T-helper 22 cell (primary cell): ENCODE data around the gene PHLPP1.
"Not testable (repeated sequence)": the region's sequence is repeated elsewhere in the genome, so short reads cannot be mapped to it uniquely, and the experiment has no call there.

Experiments
- DNase-seq: peaks from one replicate; pipeline ENCODE4 v3.0.0-alpha.2; 2020; ENCODE audit warnings: low read depth

Gene PHLPP1

DNA sequence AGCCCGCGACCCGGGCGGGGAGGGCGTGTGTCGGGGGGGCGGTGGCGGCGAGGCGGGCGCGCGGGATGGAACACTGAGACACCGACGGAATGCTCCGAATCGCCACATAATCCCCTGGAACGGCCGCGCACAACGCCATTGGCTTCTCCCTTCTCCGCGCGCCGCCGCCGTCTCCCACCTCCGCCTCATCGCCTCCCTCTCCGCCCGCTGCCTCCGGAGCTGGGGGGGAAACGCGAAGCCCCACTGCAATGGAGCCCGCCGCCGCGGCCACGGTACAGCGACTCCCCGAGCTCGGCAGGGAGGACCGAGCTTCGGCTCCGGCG is at the start of gene PHLPP1:
Gene PHLPP1 (plus strand): TSS at position 106 of the 323 bp plus-strand sequence. CDS start 143 bp downstream, at position 249.
- DNase-seq: no peak

DNA sequence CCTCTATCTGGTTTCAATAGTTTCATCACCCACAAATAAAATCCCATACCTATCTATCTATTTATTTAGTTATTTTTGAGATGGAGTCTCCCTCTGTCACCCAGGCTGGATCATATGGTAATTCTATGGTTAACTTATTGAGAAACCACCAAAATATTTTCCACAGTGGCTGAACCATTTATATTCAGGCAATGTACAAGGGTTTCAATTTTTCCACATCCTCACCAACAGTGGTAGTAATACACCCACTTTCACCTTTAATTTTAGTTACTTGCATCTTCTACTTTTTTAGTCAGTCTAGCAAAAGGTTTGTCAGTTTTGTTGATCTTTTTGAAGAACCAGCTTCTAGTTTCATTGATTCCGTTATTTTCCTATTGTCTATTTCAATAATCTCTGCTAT is 46.1 kb upstream of the PHLPP1 start:
- DNase-seq: no peak

DNA sequence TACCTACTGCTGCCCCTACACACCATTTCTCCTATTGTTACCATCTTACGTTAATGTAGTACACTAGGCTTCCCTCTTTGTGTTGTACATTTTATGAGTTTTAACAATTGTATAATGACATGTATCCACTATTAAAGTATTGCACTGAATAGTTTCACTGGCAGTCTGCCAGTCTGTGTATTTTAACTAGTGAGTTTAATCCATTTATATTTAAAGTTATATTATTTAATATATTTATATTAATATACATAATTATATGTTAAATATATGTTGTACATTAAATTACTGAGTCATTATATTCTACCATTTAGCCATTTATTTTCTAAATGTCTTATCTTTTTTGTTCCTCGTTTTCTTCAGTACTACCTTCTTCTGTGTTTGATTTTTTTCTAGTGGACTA is 44.8 kb upstream of the PHLPP1 start:
- DNase-seq: no peak

DNA sequence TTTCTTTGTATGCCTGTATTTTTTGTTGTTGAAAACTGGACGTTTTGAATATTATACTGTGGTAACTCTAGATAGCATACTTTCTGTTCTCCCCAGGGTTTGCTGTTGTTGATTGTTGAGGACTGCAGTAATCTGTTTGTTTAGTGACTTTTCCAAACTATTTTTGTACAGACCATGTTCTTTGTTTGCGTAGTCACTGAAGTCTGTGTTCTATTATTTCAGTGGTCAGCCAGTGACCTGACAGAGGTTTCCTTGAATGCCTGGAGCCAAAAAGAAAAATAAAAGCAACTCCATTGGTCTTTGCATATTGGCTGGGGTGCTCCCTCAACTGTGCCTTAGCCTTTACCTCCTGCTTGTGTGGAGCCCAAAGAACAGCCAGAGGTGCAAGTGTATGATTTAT is 42.7 kb upstream of the PHLPP1 start:
- no peak for DNase-seq

DNA sequence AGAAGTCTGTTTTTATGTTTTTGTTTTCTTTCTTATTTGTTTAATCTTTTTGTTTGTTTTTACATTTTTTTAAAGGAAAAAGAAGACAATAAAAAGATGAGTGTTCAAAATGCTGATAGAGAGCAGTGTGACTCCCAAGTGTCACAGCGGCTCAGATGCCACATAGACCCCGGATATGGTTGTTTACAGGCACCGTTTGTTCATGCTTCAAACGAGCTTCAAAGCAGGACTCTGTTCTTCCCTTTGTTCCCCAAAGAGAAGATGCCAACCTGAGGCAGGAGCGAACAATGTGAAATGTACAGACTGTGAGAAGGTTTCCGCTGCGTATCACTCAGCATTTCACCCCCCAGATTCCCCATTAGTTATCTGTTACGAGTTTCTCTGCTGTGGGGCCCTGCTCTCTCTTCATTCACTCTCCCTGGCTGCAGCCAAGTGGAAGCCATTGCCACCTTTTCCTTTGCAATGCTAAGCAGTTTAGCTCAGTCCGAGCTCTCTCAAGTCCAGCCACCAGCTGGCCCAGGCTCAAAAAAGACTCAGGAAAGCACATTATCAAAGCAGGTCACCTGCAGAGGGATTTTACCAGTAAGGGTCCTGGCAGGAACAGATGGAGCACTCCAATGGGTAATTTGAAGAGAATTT is 36.4 kb upstream of the PHLPP1 start:
- DNase-seq: no peak

DNA sequence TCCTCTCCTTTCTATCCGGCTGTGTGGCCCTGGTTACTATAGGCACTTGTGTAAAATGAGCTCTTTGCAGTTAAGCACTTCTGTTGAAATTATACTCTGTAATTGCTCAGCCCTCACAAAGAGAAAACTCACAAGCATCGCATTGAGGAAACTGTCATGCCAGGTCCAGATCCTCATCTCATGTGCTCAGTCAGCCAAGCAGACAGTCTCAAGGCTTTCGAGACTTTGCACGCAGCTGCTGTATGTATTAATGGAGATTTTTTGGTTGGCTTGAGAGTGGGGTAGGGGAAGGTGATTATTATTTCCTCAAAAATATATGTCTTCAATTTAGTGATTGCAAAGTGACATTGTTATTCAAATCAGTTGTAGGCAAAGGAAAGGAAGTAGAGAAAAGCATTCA is 33.0 kb upstream of the PHLPP1 start:
- no peak for DNase-seq

DNA sequence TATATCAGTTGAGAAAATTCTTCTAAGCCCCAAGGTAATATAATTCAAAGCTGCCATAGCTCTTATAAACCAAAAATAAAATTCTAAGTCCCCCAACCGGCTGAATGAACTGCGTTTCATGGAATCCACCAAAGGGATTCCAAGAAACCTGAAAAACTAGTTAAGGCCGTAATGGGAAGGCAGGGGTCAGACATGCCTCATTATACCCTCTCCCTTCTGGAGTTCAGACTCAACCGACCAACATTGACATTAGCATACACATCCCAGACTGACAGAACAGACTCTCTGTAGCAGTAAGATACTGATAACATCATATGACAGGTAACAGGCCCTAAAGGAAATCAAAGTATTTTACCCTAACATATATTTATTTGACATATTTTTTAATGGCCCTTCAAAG is 31.4 kb upstream of the PHLPP1 start:
- no peak for DNase-seq

DNA sequence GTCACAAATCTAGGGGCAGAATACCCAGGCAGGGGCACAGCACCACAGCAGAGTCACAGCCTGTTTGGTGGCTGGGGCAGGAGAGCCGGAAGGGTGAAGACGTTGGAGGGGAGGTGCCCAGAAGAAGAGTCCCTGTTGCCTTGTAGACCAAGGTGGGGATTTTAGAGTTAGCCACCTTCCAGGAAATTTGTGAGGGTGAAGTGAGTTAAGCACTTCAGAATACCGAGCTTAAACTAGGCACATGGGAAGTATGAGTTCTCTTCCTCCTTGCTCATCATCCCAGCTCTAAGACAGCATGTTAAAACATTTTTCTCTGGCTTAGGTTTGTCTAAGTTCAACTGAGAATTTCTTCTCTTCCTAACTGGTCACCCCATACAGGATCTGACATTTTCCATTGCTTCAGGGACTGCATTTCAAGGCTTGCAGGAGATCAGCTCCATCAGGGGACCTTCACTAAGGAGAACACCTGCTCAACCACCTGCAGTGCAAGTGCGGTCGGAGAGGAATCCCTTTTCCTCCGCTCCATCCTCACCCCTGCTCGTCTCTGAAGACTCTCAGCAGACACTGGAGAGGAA is 26.5 kb upstream of the PHLPP1 start:
- DNase-seq: no peak

DNA sequence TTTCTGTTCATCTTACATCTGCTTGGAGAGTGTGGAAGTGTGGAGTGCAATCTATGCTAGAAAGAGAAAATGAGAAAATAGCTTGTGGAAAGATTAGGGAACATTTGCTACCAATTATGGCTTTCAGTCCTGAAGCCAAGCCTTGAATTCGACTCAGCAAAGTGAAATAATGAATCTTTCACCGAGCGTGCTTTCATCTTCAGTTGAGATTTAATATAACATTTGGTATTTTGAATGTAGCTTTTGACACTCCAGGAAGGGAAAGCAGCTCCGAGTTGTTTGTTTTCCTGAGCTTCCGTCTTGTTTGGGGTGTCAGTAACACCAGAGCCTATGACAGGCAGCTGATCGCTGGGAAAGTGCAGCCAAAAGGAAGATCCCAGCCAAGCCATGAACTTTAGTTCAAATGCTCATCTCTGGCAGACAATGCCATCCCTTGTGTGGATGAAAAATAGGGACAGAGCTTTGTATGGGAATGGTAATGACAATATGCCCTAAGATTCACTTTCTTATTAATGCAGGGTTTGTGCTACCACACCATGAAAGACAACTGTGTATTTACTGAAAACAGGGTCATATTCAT is 25.0 kb upstream of the PHLPP1 start:
- DNase-seq: no peak

DNA sequence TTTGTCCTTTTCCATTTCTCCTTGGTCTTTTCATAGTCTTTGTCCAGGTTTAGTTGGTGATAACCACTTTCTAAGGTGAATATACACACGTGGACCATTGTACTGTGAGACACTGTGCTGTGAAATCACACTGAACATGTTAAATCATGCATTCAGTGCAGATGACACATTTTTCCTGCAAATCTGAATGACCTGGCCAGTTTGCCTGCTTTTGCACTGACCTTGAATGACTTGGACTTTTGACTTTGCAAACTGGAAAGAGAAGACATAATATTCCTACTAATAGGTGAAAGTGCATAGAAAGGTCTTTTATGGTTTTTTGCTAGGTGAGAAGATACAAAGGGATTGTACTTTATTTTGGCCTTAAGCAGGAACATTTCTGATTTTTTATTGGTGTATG is 21.7 kb upstream of the PHLPP1 start:
- no peak for DNase-seq

DNA sequence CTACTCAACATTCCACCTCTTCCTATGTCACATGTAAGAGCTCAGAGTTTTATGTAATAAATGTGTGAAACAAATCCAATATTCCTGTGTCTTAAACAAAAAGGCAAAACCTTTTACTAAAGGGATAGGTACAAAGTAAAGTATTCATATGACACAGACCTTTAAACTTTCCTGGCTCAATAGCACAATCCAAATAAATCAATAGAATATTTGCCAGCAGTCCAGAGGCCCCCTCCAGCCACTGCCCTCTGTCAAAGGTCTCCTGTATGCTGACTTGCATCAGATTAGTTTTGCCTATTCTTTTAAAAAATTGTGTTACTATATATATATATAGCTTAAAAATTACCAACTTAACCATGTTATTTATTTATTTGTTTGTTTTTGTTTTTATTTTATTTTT is 17.7 kb upstream of the PHLPP1 start:
- no peak for DNase-seq

DNA sequence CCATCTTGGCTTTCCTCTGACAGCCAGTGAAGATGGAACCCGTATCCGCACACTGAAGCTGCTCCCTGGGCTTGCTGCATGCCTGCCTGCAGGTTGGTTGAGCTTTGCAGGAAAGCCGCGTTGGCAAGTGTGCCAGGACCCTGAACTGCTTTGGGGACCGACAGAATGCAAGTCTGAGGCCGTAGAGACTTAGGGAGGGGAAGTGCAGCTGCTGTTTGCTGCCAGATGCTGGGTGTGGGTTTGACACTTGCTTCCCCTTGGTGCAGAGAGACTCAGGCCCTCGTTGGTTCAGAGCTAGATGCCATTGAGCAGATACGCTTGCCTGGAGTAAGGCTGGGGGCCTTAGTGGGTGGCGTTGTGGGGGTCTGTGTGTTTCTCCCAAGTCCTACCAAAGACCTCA is 13.1 kb upstream of the PHLPP1 start:
- DNase-seq: no peak

DNA sequence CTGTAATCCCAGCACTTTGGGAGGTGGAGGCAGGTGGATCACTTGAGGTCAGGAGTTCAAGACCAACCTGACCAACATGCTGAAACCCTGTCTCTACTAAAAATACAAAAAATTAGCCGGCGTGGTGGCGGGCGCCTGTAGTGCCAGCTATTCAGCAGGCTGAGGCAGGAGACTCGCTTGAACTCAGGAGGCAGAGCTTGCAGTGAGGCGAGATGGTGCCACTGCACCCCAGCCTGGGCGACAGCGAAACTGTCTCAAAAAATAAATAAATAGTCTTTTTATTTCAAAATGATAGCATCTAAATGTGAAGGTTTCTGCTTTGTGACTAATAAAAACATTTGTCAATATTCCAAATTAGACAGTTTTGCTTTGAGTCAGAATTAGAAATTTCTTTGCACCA is 8.5 kb upstream of the PHLPP1 start:
- DNase-seq: not testable (repeated sequence)

DNA sequence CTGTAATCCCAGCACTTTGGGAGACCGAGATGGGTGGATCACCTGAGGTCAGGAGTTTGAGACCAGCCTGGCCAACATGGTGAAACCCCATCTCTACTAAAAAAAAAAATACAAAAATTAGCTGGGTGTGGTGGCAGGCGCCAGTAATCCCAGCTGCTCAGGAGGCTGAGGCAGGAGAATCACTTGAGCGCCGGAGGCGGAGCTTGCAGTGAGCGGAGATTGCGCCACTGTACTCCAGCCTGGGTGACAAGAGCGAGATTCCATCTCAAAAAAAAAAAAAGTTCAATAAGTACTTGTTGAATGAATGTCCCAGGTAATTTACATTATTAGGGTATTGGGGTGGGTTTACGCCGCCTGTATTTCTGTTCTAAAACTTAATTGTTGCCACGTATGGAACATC is 5.4 kb upstream of the PHLPP1 start:
- not testable (repeated sequence) for DNase-seq

DNA sequence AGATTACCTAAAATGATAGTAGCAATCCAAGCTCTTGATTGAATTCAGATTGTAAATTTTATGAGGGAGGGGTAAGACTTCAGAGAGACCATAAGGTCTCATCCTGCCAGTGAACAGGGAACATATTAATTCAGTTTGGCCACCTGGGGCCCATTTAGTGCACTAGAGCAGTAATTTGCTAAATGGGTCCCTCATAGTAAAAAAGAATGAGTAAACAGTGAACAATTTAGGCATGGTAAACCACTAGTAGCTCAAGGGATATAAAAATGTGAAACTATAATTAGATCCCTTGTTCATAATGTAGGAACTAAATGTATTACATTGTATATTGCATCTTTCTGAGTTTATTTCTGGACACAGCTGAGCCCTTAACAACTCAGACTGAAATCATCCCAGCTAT is 4.9 kb upstream of the PHLPP1 start:
- DNase-seq: no peak

DNA sequence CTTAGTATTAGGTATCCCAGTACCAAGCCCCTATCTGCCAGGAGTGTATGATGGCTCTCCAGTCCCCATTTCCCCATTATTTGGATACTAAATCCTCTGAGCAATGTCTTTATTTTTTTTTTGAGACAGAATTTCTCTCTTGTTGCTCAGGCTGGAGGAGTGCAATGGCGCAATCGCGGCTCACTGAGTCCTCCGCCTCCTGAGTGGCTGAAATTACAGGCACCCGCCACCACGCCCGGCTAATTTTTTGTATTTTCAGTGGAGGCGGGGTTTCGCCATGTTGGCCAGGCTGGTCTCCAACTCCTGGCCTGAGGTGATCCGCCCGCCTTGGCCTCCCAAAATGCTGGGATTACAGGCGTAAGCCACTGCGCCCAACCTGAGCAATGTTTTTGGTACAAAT is 3.6 kb upstream of the PHLPP1 start:
- DNase-seq: no peak

DNA sequence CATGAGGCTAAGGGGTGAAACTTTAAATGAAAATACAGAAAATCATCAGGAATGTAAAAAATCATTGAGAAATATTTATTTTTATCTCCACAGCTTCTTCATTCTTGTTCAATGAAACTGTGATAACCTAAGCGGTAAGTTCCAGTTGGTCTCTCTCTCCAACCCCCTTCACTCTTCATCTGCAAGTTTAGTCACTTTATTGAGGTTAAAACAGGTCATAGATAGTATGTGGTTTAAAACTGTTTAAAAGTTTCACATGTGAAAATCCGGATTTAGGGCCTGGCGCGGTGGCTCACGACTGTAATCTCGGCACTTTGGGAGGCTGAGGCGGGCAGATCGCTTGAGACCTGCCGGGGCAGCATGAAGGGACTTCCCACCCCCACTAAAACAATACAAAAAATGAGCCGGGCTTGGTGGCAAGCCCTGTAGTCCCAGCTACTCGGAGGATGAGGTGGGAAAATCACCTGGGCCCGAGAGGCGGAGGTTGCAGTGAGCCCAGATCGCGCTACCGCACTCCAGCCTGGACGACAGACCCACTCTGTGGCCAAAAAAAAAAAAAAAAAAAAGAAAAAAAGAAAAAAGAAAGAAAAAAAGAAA is 1.6 kb upstream of the PHLPP1 start:
- no peak for DNase-seq

DNA sequence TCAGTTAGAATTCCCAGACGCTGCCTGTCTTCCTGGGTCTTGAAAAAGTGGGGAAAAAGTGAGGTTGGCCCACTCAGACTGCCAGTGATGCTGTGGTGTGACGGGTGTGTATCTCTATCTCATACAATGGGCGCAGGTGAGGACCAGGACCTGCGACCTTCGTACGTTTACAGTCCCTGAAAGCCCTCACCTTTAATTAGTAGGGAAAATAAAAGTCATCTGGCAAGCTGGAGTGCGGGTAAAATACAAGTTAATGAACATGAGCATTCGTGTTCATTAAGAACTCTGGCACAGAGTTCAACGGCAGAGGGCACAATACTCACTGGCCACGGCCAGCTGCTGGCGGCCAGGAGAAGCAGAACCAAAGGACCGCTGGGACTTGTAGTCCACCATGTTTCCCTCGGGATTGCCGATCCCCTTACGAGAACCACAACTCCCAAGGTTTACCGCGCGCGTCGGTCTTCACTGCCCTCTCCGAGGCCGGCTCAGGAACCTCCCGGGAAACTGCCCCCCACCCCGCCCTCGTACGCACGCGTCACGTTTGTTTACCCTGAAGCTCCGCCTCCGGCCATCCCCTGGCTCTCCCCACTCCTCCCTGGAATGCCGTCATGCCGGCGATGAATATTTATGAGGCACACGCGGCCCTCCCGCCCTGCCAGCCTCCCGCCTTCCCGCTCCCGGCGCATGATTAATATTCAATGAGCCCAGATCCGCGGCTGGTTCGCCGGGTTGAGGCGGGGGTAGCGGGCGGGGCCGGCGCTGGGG is 488 bp upstream of the PHLPP1 start:
- DNase-seq: peak; percentile 89

DNA sequence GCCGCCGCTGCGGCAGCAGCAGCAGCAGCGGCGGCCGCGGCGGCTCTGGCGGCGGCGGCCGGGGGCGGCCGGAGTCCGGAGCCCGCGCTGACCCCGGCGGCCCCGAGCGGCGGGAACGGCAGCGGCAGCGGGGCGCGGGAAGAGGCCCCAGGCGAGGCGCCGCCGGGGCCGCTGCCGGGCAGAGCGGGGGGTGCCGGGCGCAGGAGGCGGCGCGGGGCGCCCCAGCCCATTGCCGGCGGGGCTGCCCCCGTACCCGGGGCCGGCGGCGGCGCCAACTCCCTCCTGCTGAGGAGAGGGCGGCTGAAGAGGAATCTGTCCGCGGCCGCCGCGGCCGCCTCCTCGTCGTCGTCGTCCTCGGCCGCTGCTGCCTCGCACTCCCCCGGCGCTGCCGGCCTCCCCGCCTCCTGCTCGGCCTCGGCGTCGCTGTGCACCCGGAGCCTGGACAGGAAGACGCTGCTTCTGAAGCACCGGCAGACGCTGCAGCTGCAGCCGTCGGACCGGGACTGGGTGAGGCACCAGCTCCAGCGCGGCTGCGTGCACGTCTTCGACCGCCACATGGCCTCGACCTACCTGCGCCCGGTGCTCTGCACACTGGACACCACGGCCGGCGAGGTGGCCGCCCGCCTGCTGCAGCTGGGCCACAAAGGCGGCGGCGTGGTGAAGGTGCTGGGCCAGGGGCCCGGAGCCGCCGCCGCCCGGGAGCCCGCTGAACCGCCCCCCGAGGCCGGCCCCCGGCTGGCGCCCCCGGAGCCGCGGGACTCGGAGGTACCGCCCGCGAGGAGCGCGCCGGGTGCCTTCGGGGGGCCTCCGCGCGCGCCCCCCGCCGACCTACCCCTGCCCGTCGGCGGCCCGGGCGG is 646 bp downstream of the PHLPP1 start:
- DNase-seq: peak; percentile 29

DNA sequence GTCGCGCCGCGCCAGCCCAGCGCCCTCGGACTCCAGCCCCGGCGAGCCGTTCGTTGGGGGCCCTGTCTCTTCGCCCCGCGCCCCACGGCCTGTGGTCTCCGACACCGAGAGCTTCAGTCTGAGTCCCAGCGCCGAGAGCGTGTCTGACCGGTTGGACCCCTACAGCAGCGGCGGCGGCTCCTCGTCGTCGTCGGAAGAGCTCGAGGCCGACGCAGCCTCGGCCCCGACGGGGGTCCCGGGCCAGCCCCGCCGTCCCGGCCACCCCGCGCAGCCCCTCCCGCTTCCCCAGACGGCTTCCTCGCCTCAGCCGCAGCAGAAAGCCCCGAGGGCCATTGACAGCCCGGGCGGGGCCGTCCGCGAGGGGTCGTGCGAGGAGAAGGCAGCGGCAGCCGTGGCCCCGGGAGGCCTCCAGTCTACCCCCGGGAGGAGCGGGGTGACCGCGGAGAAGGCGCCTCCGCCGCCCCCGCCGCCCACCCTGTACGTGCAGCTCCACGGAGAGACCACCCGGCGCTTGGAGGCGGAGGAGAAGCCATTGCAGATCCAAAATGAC is 1.4 kb downstream of the PHLPP1 start:
- DNase-seq: peak; percentile 28

DNA sequence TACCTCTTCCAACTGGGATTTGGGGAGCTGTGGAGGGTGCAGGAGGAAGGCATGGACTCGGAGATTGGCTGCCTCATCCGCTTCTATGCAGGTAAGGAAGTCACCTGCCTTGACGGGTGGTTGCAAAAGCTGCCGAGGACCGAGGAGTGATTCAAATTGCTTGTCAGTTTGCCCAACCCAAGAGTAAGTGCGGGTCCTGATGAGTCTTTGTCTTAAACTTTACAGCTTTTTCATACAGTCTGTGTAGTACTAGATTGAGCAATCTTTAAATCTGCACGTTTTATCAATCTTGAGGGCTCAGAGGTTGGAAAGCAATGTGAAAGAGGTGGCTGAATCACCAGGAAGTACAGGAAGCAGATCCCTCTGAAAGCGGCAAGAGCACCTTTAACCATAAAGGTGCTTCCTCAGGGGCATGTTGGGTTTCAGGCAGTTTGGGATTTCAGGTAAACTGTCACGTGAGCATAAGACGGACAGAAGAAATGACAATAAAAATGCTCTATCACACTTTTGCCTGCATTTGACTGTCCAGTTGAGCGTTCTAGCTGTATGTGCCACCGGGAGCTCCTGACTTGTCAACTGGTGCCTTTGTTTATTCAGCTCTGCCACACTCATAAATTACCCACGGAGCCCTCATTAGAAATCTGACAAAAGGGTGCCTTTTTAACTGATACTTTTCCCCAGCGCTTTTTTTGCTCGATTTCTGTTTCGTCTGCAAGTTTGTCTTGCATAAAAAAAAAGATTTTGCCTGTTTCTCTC is 2.0 kb downstream of the PHLPP1 start:
- DNase-seq: no peak
